ENCODE data around the gene RAB22A.

- TF ChIP-seq CTCF (IDR thresholded peaks at IDR 0.05) (no peak), POLR2A (IDR thresholded peaks at IDR 0.05) (no peak), POLR2AphosphoS5 (IDR thresholded peaks at IDR 0.05) (no peak), EP300 (IDR thresholded peaks at IDR 0.05) (no peak)
These were observed 98.5 kb downstream of the RAB22A start for GRCh38 chr20:58407966-58408557.
